ENCODE results near the gene PLCB1. TPM values are rescaled to one million over a fixed set of nuclear protein-coding genes. Genes with fewer than 3 reads are reported as not detected.

Gene PLCB1
- total RNA-seq, 4 donors from 2014 or later: 7.2 to 28.1 (median 9.6) TPM

GRCh38 chr20:8470156-8470555 lies 338.1 kb downstream of the PLCB1 start:
- H3K27ac ChIP-seq: no peak overlapping the region
- no peak for DNase-seq
- H3K4me3 ChIP-seq: no peak overlapping the region
- H3K27me3 ChIP-seq: no peaks in the 10 kb centered on the region
- H3K4me1 ChIP-seq: no peaks in the 10 kb centered on the region
- TF ChIP-seq, protein P1, sequence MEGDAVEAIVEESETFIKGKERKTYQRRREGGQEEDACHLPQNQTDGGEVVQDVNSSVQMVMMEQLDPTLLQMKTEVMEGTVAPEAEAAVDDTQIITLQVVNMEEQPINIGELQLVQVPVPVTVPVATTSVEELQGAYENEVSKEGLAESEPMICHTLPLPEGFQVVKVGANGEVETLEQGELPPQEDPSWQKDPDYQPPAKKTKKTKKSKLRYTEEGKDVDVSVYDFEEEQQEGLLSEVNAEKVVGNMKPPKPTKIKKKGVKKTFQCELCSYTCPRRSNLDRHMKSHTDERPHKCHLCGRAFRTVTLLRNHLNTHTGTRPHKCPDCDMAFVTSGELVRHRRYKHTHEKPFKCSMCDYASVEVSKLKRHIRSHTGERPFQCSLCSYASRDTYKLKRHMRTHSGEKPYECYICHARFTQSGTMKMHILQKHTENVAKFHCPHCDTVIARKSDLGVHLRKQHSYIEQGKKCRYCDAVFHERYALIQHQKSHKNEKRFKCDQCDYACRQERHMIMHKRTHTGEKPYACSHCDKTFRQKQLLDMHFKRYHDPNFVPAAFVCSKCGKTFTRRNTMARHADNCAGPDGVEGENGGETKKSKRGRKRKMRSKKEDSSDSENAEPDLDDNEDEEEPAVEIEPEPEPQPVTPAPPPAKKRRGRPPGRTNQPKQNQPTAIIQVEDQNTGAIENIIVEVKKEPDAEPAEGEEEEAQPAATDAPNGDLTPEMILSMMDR (IDR thresholded peaks at IDR 0.05): no peak
- TF ChIP-seq POLR2A (IDR thresholded peaks at IDR 0.05): no peak
- H3K36me3 ChIP-seq: no peaks in the 10 kb centered on the region
- no peaks in the 10 kb centered on the region for H3K9me3 ChIP-seq

GRCh38 chr20:8471465-8471864 lies 339.4 kb downstream of the PLCB1 start:
- H3K4me3 ChIP-seq: no peak overlapping the region
- no peaks in the 10 kb centered on the region for H3K27me3 ChIP-seq
- H3K9me3 ChIP-seq: no peaks in the 10 kb centered on the region
- H3K4me1 ChIP-seq: no peaks in the 10 kb centered on the region
- H3K36me3 ChIP-seq: no peaks in the 10 kb centered on the region
- no peak overlapping the region for H3K27ac ChIP-seq
- DNase-seq: no peak
- no peak for TF ChIP-seq POLR2A (IDR thresholded peaks at IDR 0.05)
- TF ChIP-seq, protein P1 (IDR thresholded peaks at IDR 0.05): no peak

GRCh38 chr20:8473459-8473858 lies 341.4 kb downstream of the PLCB1 start:
- DNase-seq: no peak
- TF ChIP-seq, protein P1 (IDR thresholded peaks at IDR 0.05): no peak
- no peak for TF ChIP-seq POLR2A (IDR thresholded peaks at IDR 0.05)
- H3K4me3 ChIP-seq: no peak overlapping the region

GRCh38 chr20:8474027-8474668 lies 342.1 kb downstream of the PLCB1 start:
- Histone ChIP-seq H3K9me3 (no peaks in the 10 kb centered on the region), H3K36me3 (no peaks in the 10 kb centered on the region), H3K27ac (no peak overlapping the region), H3K4me1 (no peaks in the 10 kb centered on the region), H3K4me3 (no peak overlapping the region), H3K27me3 (no peaks in the 10 kb centered on the region)
- no peak for DNase-seq
- no peak for TF ChIP-seq POLR2A (IDR thresholded peaks at IDR 0.05)
- TF ChIP-seq, protein P1 (IDR thresholded peaks at IDR 0.05): no peak

More at GRCh38 chr20:8473459-8473858, 341.4 kb downstream of the PLCB1 start:
- Histone ChIP-seq H3K27me3 (no peaks in the 10 kb centered on the region), H3K27ac (no peak overlapping the region), H3K9me3 (no peaks in the 10 kb centered on the region), H3K36me3 (no peaks in the 10 kb centered on the region), H3K4me1 (no peaks in the 10 kb centered on the region)

- Histone ChIP-seq H3K4me1 (no peaks in the 10 kb centered on the region), H3K27me3 (no peaks in the 10 kb centered on the region), H3K27ac (no peak overlapping the region), H3K36me3 (no peaks in the 10 kb centered on the region), H3K4me3 (no peak overlapping the region), H3K9me3 (no peaks in the 10 kb centered on the region)
- no peak for DNase-seq
- TF ChIP-seq, protein P1 (IDR thresholded peaks at IDR 0.05): no peak
- no peak for TF ChIP-seq POLR2A (IDR thresholded peaks at IDR 0.05)
Observed at GRCh38 chr20:8476021-8476420, 344.0 kb downstream of the PLCB1 start.

Measured in Peyer's patch (tissue), 4 donors.